GM23338 (cell line): ENCODE results near the gene LPCAT3. TPM values are rescaled to one million over a fixed set of nuclear protein-coding genes. Genes with fewer than 3 reads are reported as not detected.

ENCODE experiments used
- ATAC-seq: fragments of 200-7000 bp; cut with Tn5 transposase; 3 replicates; pipeline ENCODE4 v1.9.1; 2020
- DNase-seq: peaks from one replicate; pipeline ENCODE4 v3.0.0-alpha.2; 2015; ENCODE audit warnings: low spot score
- H2AFZ ChIP-seq: fragments of 200-600 bp; sonication (generic); 2 replicates; pipeline ENCODE4 v1.8.0; 2016; ENCODE audit warnings: antibody characterized with exemption, mild to moderate bottlenecking, moderate library complexity
- H3F3A ChIP-seq: fragments of 200-600 bp; sonication (generic); replicated peaks from 2 replicates; pipeline ENCODE4 v1.8.0; 2017; ENCODE audit warnings: antibody characterized with exemption, mixed run types, low read depth
- H3K27ac ChIP-seq: fragments of 200-600 bp; sonication (generic); 2 replicates; pipeline ENCODE4 v1.6.1; 2016; ENCODE audit warnings: low read depth
- H3K27me3 ChIP-seq: fragments of 200-600 bp; sonication (generic); 2 replicates; pipeline ENCODE4 v1.8.0; 2016; ENCODE audit warnings: mild to moderate bottlenecking, mixed run types, moderate library complexity; ENCODE audit not compliant: insufficient read depth
- H3K36me3 ChIP-seq: fragments of 200-600 bp; sonication (generic); 2 replicates; pipeline ENCODE4 v1.8.0; 2016; ENCODE audit warnings: mild to moderate bottlenecking; ENCODE audit not compliant: insufficient read depth
- H3K4me1 ChIP-seq: fragments of 200-600 bp; sonication (generic); 2 replicates; pipeline ENCODE4 v1.8.0; 2016; ENCODE audit warnings: mild to moderate bottlenecking, moderate library complexity; ENCODE audit not compliant: insufficient read depth
- H3K4me2 ChIP-seq: fragments of 200-600 bp; sonication (generic); 2 replicates; pipeline ENCODE4 v1.7.1; 2017; ENCODE audit warnings: mixed run types
- H3K4me3 ChIP-seq: fragments of 200-600 bp; sonication (generic); 2 replicates; pipeline ENCODE4 v1.6.1; 2016; ENCODE audit warnings: mixed run types
- H3K79me2 ChIP-seq: fragments of 200-600 bp; sonication (generic); replicated peaks from 2 replicates; pipeline ENCODE4 v1.8.0; 2017; ENCODE audit warnings: mild to moderate bottlenecking; ENCODE audit not compliant: insufficient read depth
- H3K9me2 ChIP-seq: fragments of 200-600 bp; sonication (generic); 2 replicates; pipeline ENCODE4 v1.8.0; 2017; ENCODE audit not compliant: insufficient read depth
- H4K20me1 ChIP-seq: fragments of 200-600 bp; sonication (generic); replicated peaks from 2 replicates; pipeline ENCODE4 v1.8.0; 2017; ENCODE audit warnings: mild to moderate bottlenecking; ENCODE audit not compliant: insufficient read depth
- H3K27ac Mint-ChIP-seq: 2 replicates; pipeline ENCODE4 v1.8.0; 2020; ENCODE audit warnings: inconsistent platforms, mild to moderate bottlenecking, moderate library complexity, mixed read lengths
- H3K27me3 Mint-ChIP-seq: 3 replicates; pipeline ENCODE4 v1.8.0; 2022; ENCODE audit warnings: low read depth, mild to moderate bottlenecking, moderate library complexity, mixed read lengths, inconsistent platforms; ENCODE audit not compliant: insufficient read depth, poor library complexity
- H3K36me3 Mint-ChIP-seq: 3 replicates; pipeline ENCODE4 v1.8.0; 2021; ENCODE audit warnings: low read depth, mild to moderate bottlenecking, inconsistent platforms, moderate library complexity, mixed read lengths
- H3K4me1 Mint-ChIP-seq: 3 replicates; pipeline ENCODE4 v1.8.0; 2020; ENCODE audit warnings: mild to moderate bottlenecking, inconsistent platforms, mixed read lengths
- H3K4me3 Mint-ChIP-seq: 3 replicates; pipeline ENCODE4 v1.8.0; 2021; ENCODE audit warnings: moderate library complexity, mild to moderate bottlenecking, inconsistent platforms, mixed read lengths
- H3K9me3 Mint-ChIP-seq: 3 replicates; pipeline ENCODE4 v1.8.0; 2020; ENCODE audit warnings: moderate library complexity, mild to moderate bottlenecking, inconsistent platforms, mixed read lengths
- CREB1 ChIP-seq: fragments of 250-450 bp; sonication (Bioruptor Pico); IDR thresholded peaks from 2 replicates; pipeline ENCODE4 v1.5.0; 2020; ENCODE audit warnings: low read depth, mild to moderate bottlenecking, moderate library complexity
- CTCF ChIP-seq, 2 experiments: fragments of 200-600 bp in 1 of 2; sonication (generic) in 1 of 2; conservative IDR thresholded peaks; 2 replicates each; pipeline versions ENCODE4 v1.5.1 to v1.6.1; 2016 to 2017; ENCODE audit warnings: antibody characterized with exemption in 2 of 2, low read depth in 2 of 2, mild to moderate bottlenecking in 2 of 2, moderate library complexity in 1 of 2
- ETS1 ChIP-seq: IDR thresholded peaks from 2 replicates; pipeline ENCODE4 v1.6.1; 2016; ENCODE audit warnings: antibody characterized with exemption
- EZH2 ChIP-seq: fragments of 200-600 bp; sonication (generic); IDR thresholded peaks from one replicate; pipeline ENCODE4 v1.8.0; 2017; ENCODE audit warnings: antibody characterized with exemption, mild to moderate bottlenecking, low read depth; ENCODE audit not compliant: unreplicated experiment
- EZH2phosphoT487 ChIP-seq: fragments of 200-600 bp; sonication (generic); IDR thresholded peaks from one replicate; pipeline ENCODE4 v1.8.1; 2018; ENCODE audit warnings: antibody characterized with exemption; ENCODE audit not compliant: unreplicated experiment
- JUNB ChIP-seq: IDR thresholded peaks from one replicate; pipeline ENCODE4 v1.6.1; 2016; ENCODE audit warnings: antibody characterized with exemption; ENCODE audit not compliant: unreplicated experiment
- NANOG ChIP-seq: IDR thresholded peaks from 2 replicates; pipeline ENCODE4 v1.6.1; 2016; ENCODE audit warnings: antibody characterized with exemption, borderline replicate concordance
- POLR2AphosphoS5 ChIP-seq: IDR thresholded peaks from 2 replicates; pipeline ENCODE4 v1.6.1; 2016; ENCODE audit warnings: antibody characterized with exemption, low read depth
- REST ChIP-seq: IDR thresholded peaks from one replicate; pipeline ENCODE4 v1.6.1; 2018; ENCODE audit warnings: antibody characterized with exemption; ENCODE audit not compliant: unreplicated experiment
- STAT1 ChIP-seq: IDR thresholded peaks from one replicate; pipeline ENCODE4 v1.6.1; 2016; ENCODE audit warnings: antibody characterized with exemption; ENCODE audit not compliant: unreplicated experiment
- ZNF114 ChIP-seq: fragments of 250-450 bp; sonication (Bioruptor Pico); IDR thresholded peaks from 2 replicates; pipeline ENCODE4 v1.5.0; 2020; ENCODE audit warnings: mild to moderate bottlenecking, moderate library complexity
- ZNF331 ChIP-seq: fragments of 250-450 bp; sonication (Bioruptor Pico); IDR thresholded peaks from 2 replicates; pipeline ENCODE4 v1.5.0; 2020; ENCODE audit warnings: low read depth, mild to moderate bottlenecking, moderate library complexity
- ZNF462 ChIP-seq: fragments of 250-450 bp; sonication (Bioruptor Pico); IDR thresholded peaks from 2 replicates; pipeline ENCODE4 v1.5.0; 2020; ENCODE audit warnings: mild to moderate bottlenecking, moderate library complexity
- polyA plus RNA-seq: library from polyadenylated mRNA; unstranded; fragments of >200 nt; fragmentation: Nextera tagmentation; extraction: Ambion mirVana; gene quantifications from 2 replicates; pipeline ENCODE4 v1.2.1, GENCODE V29; 2016
- total RNA-seq: library from RNA; depleted of rRNA; stranded (reverse); fragments of >200 nt; shearing (Covaris generic); gene quantifications from 2 replicates; pipeline ENCODE4 v1.2.3, GENCODE V29; 2014

LPCAT3 gene
- total and polyA plus RNA-seq, 2 experiments from 2014 or later, result 21.4 to 51.5 TPM

GRCh38 chr12:6955108-6956020, 62.9 kb downstream of the LPCAT3 start:
- Histone ChIP-seq H3K4me3 (no peak overlapping the region), H3K27ac (no peak overlapping the region), H3K4me1 (peaks cover 14% of the 10 kb centered on the region), H3K4me2 (no peak overlapping the region), H4K20me1 (no peaks in the 10 kb centered on the region), H3K9me2 (no peaks in the 10 kb centered on the region), H3K36me3 (no peaks in the 10 kb centered on the region), H3K79me2 (no peaks in the 10 kb centered on the region), H3K27me3 (no peaks in the 10 kb centered on the region), H2AFZ (no peak overlapping the region), H3F3A (no peaks in the 10 kb centered on the region)
- Mint-ChIP-seq H3K27me3 (peaks cover 17% of the 10 kb centered on the region), H3K27ac (no peak overlapping the region), H3K9me3 (no peaks in the 10 kb centered on the region), H3K36me3 (no peaks in the 10 kb centered on the region; the same call in 2 of the 3 replicates), H3K4me3 (no peak overlapping the region), H3K4me1 (peaks cover 33% of the 10 kb centered on the region)
- TF ChIP-seq CREB1 (CRISPR knock-in tag), result no peak
- TF ChIP-seq ZNF331 (CRISPR knock-in tag), result no peak
- no peak for TF ChIP-seq POLR2AphosphoS5
- no peak for TF ChIP-seq EZH2phosphoT487
- TF ChIP-seq NANOG, result no peak
- TF ChIP-seq ETS1, result no peak
- TF ChIP-seq CTCF (conservative IDR thresholded peaks at IDR 0.05; ENCODE audit: low read depth in 2 of 2), result no peak
- no peak for TF ChIP-seq ZNF114
- no peak for TF ChIP-seq JUNB
- no peak for TF ChIP-seq REST
- TF ChIP-seq EZH2, result no peak
- TF ChIP-seq STAT1, result no peak
- TF ChIP-seq ZNF462 (CRISPR knock-in tag), result no peak
- no peak for ATAC-seq
- no peak for DNase-seq
